GM12801 (cell line): Measurements from ENCODE around the gene TNS3.

Experiments used
- CTCF ChIP-seq: IDR thresholded peaks from one replicate; pipeline ENCODE4 v1.5.1; 2011; ENCODE audit warnings: control low read depth; ENCODE audit not compliant: insufficient read length; ENCODE audit errors: extremely low read depth

Gene TNS3

DNA sequence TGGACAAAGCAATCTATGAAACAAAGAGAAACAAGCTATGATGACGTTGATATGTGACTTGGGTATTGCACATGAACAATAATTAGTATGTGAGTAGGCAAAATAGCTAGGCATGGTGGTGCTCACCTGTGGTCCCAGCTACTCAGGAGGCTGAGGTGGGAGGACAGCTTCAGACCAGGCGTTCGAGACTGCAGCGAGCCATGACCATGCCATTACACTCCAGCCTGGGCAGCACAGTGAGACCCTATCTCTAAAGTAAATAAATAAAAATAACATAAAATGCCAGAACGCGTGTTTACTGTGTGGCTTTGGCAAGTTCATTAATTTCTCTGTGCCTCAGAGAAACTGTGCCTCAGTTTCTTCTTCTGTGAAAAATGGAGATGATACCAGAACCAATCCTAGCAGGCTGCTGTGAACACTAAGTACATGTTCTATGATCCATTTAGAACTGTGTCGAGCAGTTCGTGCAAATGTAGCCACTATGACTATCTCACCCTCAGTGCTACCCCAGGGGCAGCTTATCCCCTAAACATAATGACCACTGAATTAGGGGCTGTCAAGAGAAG lies 9.3 kb upstream of the TNS3 start:
- no peak for TF ChIP-seq CTCF

- TF ChIP-seq CTCF, result no peak
Measured at GRCh38 chr7:47588704-47589225, 6.9 kb upstream of the TNS3 start.

GRCh38 chr7:47587976-47588375 lies 6.1 kb upstream of the TNS3 start:
- no peak for TF ChIP-seq CTCF

- no peak for TF ChIP-seq CTCF
Measured at GRCh38 chr7:47587351-47587750, 5.4 kb upstream of the TNS3 start.

GRCh38 chr7:47586925-47587324 lies 5.0 kb upstream of the TNS3 start:
- no peak for TF ChIP-seq CTCF

- no peak for TF ChIP-seq CTCF
Measured at GRCh38 chr7:47584536-47584895, 2.6 kb upstream of the TNS3 start.

GRCh38 chr7:47583739-47584535 lies 2.0 kb upstream of the TNS3 start:
- TF ChIP-seq CTCF, result no peak
